GM19035 (cell line): Measurements from ENCODE around the gene PSMD6.

ENCODE experiments used
- ATAC-seq: cut with Tn5 transposase; IDR thresholded peaks from one replicate; pipeline ENCODE4 v1.9.1; 2021; ENCODE audit not compliant: unreplicated experiment

The PSMD6 gene

GRCh38 chr3:64023187-64023860, at the start of gene PSMD6:
PSMD6 (minus strand) TSS chr3:64023494; CDS start chr3:64023419, 75 bp downstream.
- peak; percentile 98 for ATAC-seq

- no peak for ATAC-seq
These were observed 48.8 kb upstream of the PSMD6 start for GRCh38 chr3:64072126-64072525.

GRCh38 chr3:64070704-64071103, 47.4 kb upstream of the PSMD6 start:
- no peak for ATAC-seq

- ATAC-seq: no peak
These were observed 44.4 kb upstream of the PSMD6 start for GRCh38 chr3:64067506-64068346.

- ATAC-seq: no peak
These were observed 41.5 kb upstream of the PSMD6 start for GRCh38 chr3:64064804-64065203.

- ATAC-seq: no peak
These were observed 40.7 kb upstream of the PSMD6 start for GRCh38 chr3:64063983-64064438.

GRCh38 chr3:64063207-64063982, 40.1 kb upstream of the PSMD6 start:
- no peak for ATAC-seq

GRCh38 chr3:64061628-64062027, 38.3 kb upstream of the PSMD6 start:
- ATAC-seq: no peak

- ATAC-seq: no peak
These were observed 36.3 kb upstream of the PSMD6 start for GRCh38 chr3:64059484-64060175.

- ATAC-seq: no peak
These were observed 35.3 kb upstream of the PSMD6 start for GRCh38 chr3:64058566-64058965.

- ATAC-seq: no peak
These were observed 33.9 kb upstream of the PSMD6 start for GRCh38 chr3:64057231-64057630.

GRCh38 chr3:64056606-64057180, 33.4 kb upstream of the PSMD6 start:
- no peak for ATAC-seq

- ATAC-seq: no peak
These were observed 31.8 kb upstream of the PSMD6 start for GRCh38 chr3:64055076-64055475.

GRCh38 chr3:64054488-64054887, 31.2 kb upstream of the PSMD6 start:
- ATAC-seq: no peak

- ATAC-seq: no peak
These were observed 30.3 kb upstream of the PSMD6 start for GRCh38 chr3:64053581-64053980.

- no peak for ATAC-seq
These were observed 29.8 kb upstream of the PSMD6 start for GRCh38 chr3:64053117-64053516.

- no peak for ATAC-seq
These were observed 26.5 kb upstream of the PSMD6 start for GRCh38 chr3:64049832-64050231.

- no peak for ATAC-seq
These were observed 25.8 kb upstream of the PSMD6 start for GRCh38 chr3:64049136-64049535.

GRCh38 chr3:64048631-64049061, 25.4 kb upstream of the PSMD6 start:
- no peak for ATAC-seq

- no peak for ATAC-seq
These were observed 24.5 kb upstream of the PSMD6 start for GRCh38 chr3:64047787-64048186.
